Activated T-cell treated with anti-CD3 and anti-CD28 coated beads for 24 hours (primary cell): Measurements from ENCODE around the gene ANXA8.
A peak's percentile ranks its signal among the peaks of the same experiment; 100 is the strongest.
"Not testable (repeated sequence)": the region's sequence is repeated elsewhere in the genome, so short reads cannot be mapped to it uniquely, and the experiment has no call there.

Experiments used
- DNase-seq: peaks from one replicate; pipeline ENCODE4 v3.0.0-alpha.2; 2020; ENCODE audit warnings: low read depth

Gene ANXA8

GRCh38 chr10:47462577-47463358 is 21.1 kb downstream of the ANXA8 start:
- DNase-seq: not testable (repeated sequence)

- DNase-seq: peak; percentile 16
Observed at GRCh38 chr10:47461261-47461687, 22.6 kb downstream of the ANXA8 start.

- DNase-seq: no peak
Observed at GRCh38 chr10:47458466-47459154, 25.3 kb downstream of the ANXA8 start.

- no peak for DNase-seq
Observed at GRCh38 chr10:47457826-47458225, 26.1 kb downstream of the ANXA8 start.

- no peak for DNase-seq
Observed at GRCh38 chr10:47457528-47457820, 26.4 kb downstream of the ANXA8 start.

GRCh38 chr10:47456794-47457527 is 27.0 kb downstream of the ANXA8 start:
- no peak for DNase-seq

GRCh38 chr10:47456079-47456785 is 27.7 kb downstream of the ANXA8 start:
- DNase-seq: no peak

GRCh38 chr10:47455350-47456078 is 28.4 kb downstream of the ANXA8 start:
- DNase-seq: not testable (repeated sequence)

GRCh38 chr10:47454780-47455058 is 29.2 kb downstream of the ANXA8 start:
- no peak for DNase-seq

GRCh38 chr10:47454008-47454779 is 29.7 kb downstream of the ANXA8 start:
- DNase-seq: no peak

- no peak for DNase-seq
Observed at GRCh38 chr10:47453141-47454007, 30.5 kb downstream of the ANXA8 start.

GRCh38 chr10:47452495-47453140 is 31.3 kb downstream of the ANXA8 start:
- no peak for DNase-seq

- no peak for DNase-seq
Observed at GRCh38 chr10:47451998-47452494, 31.9 kb downstream of the ANXA8 start.

GRCh38 chr10:47451273-47451997 is 32.5 kb downstream of the ANXA8 start:
- no peak for DNase-seq

GRCh38 chr10:47450442-47450841 is 33.5 kb downstream of the ANXA8 start:
- DNase-seq: no peak

- no peak for DNase-seq
Observed at GRCh38 chr10:47449979-47450378, 33.9 kb downstream of the ANXA8 start.

- no peak for DNase-seq
Observed at GRCh38 chr10:47449102-47449978, 34.6 kb downstream of the ANXA8 start.

GRCh38 chr10:47447705-47448104 is 36.2 kb downstream of the ANXA8 start:
- DNase-seq: no peak
